GM12891 (cell line): ENCODE data around the gene ASPA.

Experiments
- POLR2A ChIP-seq: IDR thresholded peaks from 2 replicates; pipeline ENCODE4 v1.6.1; 2011; ENCODE audit warnings: low read depth, low read length, control low read depth
- POLR2AphosphoS5 ChIP-seq: IDR thresholded peaks from 2 replicates; pipeline ENCODE4 v1.6.1; 2011; ENCODE audit warnings: low read depth, low read length, control low read depth
- TAF1 ChIP-seq: IDR thresholded peaks from 2 replicates; pipeline ENCODE4 v1.6.1; 2011; ENCODE audit warnings: low read depth, low read length, control low read depth

- TF ChIP-seq POLR2A (no peak), POLR2AphosphoS5 (no peak), TAF1 (no peak)
Measured at GRCh38 chr17:3505008-3505407, 29.2 kb downstream of the ASPA start.
